ENCODE results near the gene CREBZF.

GRCh38 chr11:85627332-85627997 is 37.5 kb downstream of the CREBZF start, which contains the start of gene DLG2:
- TF ChIP-seq CTCF (IDR thresholded peaks at IDR 0.05) (no peak), EZH2 (IDR thresholded peaks at IDR 0.05) (no peak)

Data from neural progenitor cell (in vitro differentiated cells).